ENCODE data around the gene ARRDC1. TPM values are rescaled to one million over a fixed set of nuclear protein-coding genes. Genes with fewer than 3 reads are reported as not detected.

The ARRDC1 gene
- total RNA-seq, 3 donors from 2014 or later = 58.1 to 111 (median 100.0) TPM

GRCh38 chr9:137650259-137650658, 44.8 kb downstream of the ARRDC1 start:
- intact Hi-C loops (cut with DNase I, micrococcal nuclease) = no loop called here
- Histone ChIP-seq H3K36me3 (ENCODE audit: low read depth) (no peaks in the 10 kb centered on the region), H3K4me1 (ENCODE audit: low read depth) (no peaks in the 10 kb centered on the region), H3K4me3 (no peak overlapping the region), H3K9me3 (no peaks in the 10 kb centered on the region)
- DNase-seq = no peak
- TF ChIP-seq CTCF (IDR thresholded peaks at IDR 0.05) = no peak
- ATAC-seq = no peak

- TF ChIP-seq CTCF (IDR thresholded peaks at IDR 0.05) = no peak
- Histone ChIP-seq H3K4me3 (no peak overlapping the region), H3K36me3 (ENCODE audit: low read depth) (no peaks in the 10 kb centered on the region), H3K4me1 (ENCODE audit: low read depth) (no peaks in the 10 kb centered on the region), H3K9me3 (no peaks in the 10 kb centered on the region)
- intact Hi-C loops (cut with DNase I, micrococcal nuclease) = no loop called here
- ATAC-seq (no peak), DNase-seq (no peak)
These were observed 45.3 kb downstream of the ARRDC1 start for GRCh38 chr9:137650779-137651178.

GRCh38 chr9:137656416-137656815, 50.9 kb downstream of the ARRDC1 start:
- no peak for TF ChIP-seq CTCF (IDR thresholded peaks at IDR 0.05)
- Histone ChIP-seq H3K4me3 (no peak overlapping the region), H3K36me3 (ENCODE audit: low read depth) (no peaks in the 10 kb centered on the region), H3K4me1 (ENCODE audit: low read depth) (no peaks in the 10 kb centered on the region), H3K9me3 (no peaks in the 10 kb centered on the region)
- no peak for DNase-seq
- ATAC-seq = no peak
- intact Hi-C loops (cut with DNase I, micrococcal nuclease) = no loop called here

- ATAC-seq (no peak), DNase-seq (no peak)
- Histone ChIP-seq H3K4me1 (ENCODE audit: low read depth) (no peaks in the 10 kb centered on the region), H3K9me3 (no peaks in the 10 kb centered on the region), H3K4me3 (no peak overlapping the region), H3K36me3 (ENCODE audit: low read depth) (no peaks in the 10 kb centered on the region)
- no peak for TF ChIP-seq CTCF (IDR thresholded peaks at IDR 0.05)
- intact Hi-C loops (cut with DNase I, micrococcal nuclease) = no loop called here
These were observed 52.1 kb downstream of the ARRDC1 start for GRCh38 chr9:137657606-137658005.

- Histone ChIP-seq H3K36me3 (ENCODE audit: low read depth) (no peaks in the 10 kb centered on the region), H3K4me3 (no peak overlapping the region), H3K9me3 (no peaks in the 10 kb centered on the region), H3K4me1 (ENCODE audit: low read depth) (peaks cover 8% of the 10 kb centered on the region)
- intact Hi-C loops (cut with DNase I, micrococcal nuclease) = no loop called here
- no peak for DNase-seq
- no peak for TF ChIP-seq CTCF (IDR thresholded peaks at IDR 0.05)
- ATAC-seq = no peak
These were observed 53.3 kb downstream of the ARRDC1 start for GRCh38 chr9:137658781-137659180.

- ATAC-seq (no peak), DNase-seq (no peak)
- H3K4me1 ChIP-seq (ENCODE audit: low read depth) = peaks cover 19% of the 10 kb centered on the region
- TF ChIP-seq CTCF (IDR thresholded peaks at IDR 0.05) = no peak
- H3K4me3 ChIP-seq = no peak overlapping the region
- no peaks in the 10 kb centered on the region for H3K36me3 ChIP-seq (ENCODE audit: low read depth)
- H3K9me3 ChIP-seq = no peaks in the 10 kb centered on the region
- intact Hi-C loops (cut with DNase I, micrococcal nuclease) = no loop called here
These were observed 54.7 kb downstream of the ARRDC1 start for GRCh38 chr9:137660144-137660543.
